H1 (cell line): ENCODE measurements around the gene ADGRL2. TPM values are rescaled to one million over a fixed set of nuclear protein-coding genes. Genes with fewer than 3 reads are reported as not detected.
A peak's percentile ranks its signal among the peaks of the same experiment; 100 is the strongest.

Experiments
- CHD7 ChIP-seq: fragments of 300-600 bp; sonication (generic); IDR thresholded peaks from 2 replicates; pipeline ENCODE4 v1.7.1; 2012; ENCODE audit warnings: low read length, moderate library complexity, mild to moderate bottlenecking, inconsistent platforms; ENCODE audit not compliant: insufficient replicate concordance
- polyA plus RNA-seq, 7 experiments: library from polyadenylated mRNA; depleted of rRNA in 3 of 7; stranded (reverse) in 5 of 7; unstranded in 2 of 7; fragments of >200 nt in 5 of 7; fragments of 200-250 nt in 2 of 7; gene quantifications; 1 replicate in 5 of 7; 2 replicates in 1 of 7; 4 replicates in 1 of 7; pipeline versions ENCODE4 v1.2.1 to v1.2.3, GENCODE V29; 2011 to 2013; ENCODE audit warnings: missing spikeins in 2 of 7, mixed read lengths in 2 of 7
- total RNA-seq: library from RNA; stranded (reverse); fragmentation: NEBNext Ultra II Directional; extraction: Animal tissue kit (Norgen Biotek cat#: 25700); gene quantifications from 2 replicates; pipeline ENCODE4 v1.2.1, GENCODE V29; 2021

Gene ADGRL2
- total and polyA plus RNA-seq, 2 of the 8 experiments (the other 6 are each of a cell fraction or from before 2014, with no cell fraction given): 113 to 124 TPM

- TF ChIP-seq CHD7: peak; percentile 70
- TF ChIP-seq, all 59 proteins: peak for 6
These were observed 178.2 kb downstream of the ADGRL2 start (continued) for GRCh38 chr1:81978945-81979344.
